H9 (cell line): ENCODE measurements around the gene PHACTR1. TPM values are rescaled to one million over a fixed set of nuclear protein-coding genes. Genes with fewer than 3 reads are reported as not detected.

Experiments
- DNase-seq: peaks from one replicate; pipeline ENCODE4 v3.0.0-alpha.2; 2017
- H2AFZ ChIP-seq: one replicate; pipeline ENCODE4 v1.6.1; 2013; ENCODE audit warnings: mild to moderate bottlenecking, low read length, control low read depth, moderate library complexity
- H2AK5ac ChIP-seq: 2 replicates; pipeline ENCODE4 v1.6.1; 2013; ENCODE audit warnings: low read length, control low read depth, mixed read lengths; ENCODE audit not compliant: insufficient read length
- H2BK120ac ChIP-seq: one replicate; pipeline ENCODE4 v1.6.1; 2013; ENCODE audit warnings: low read depth, mild to moderate bottlenecking, low read length, control low read depth, inconsistent platforms; ENCODE audit not compliant: poor library complexity, severe bottlenecking
- H2BK12ac ChIP-seq: 2 replicates; pipeline ENCODE4 v1.6.1; 2013; ENCODE audit warnings: low read length, control low read depth, mixed read lengths, low read depth; ENCODE audit not compliant: insufficient read length
- H2BK15ac ChIP-seq: 2 replicates; pipeline ENCODE4 v1.6.1; 2013; ENCODE audit warnings: low read depth, low read length, control low read depth
- H2BK20ac ChIP-seq: one replicate; pipeline ENCODE4 v1.6.1; 2013; ENCODE audit warnings: low read depth, mild to moderate bottlenecking, low read length, control low read depth, inconsistent platforms; ENCODE audit not compliant: poor library complexity, severe bottlenecking
- H2BK5ac ChIP-seq: 2 replicates; pipeline ENCODE4 v1.6.1; 2013; ENCODE audit warnings: low read length, control low read depth, mixed read lengths; ENCODE audit not compliant: insufficient read length
- H3K14ac ChIP-seq: 2 replicates; pipeline ENCODE4 v1.6.1; 2013; ENCODE audit warnings: low read length, control low read depth; ENCODE audit not compliant: insufficient read depth
- H3K18ac ChIP-seq: 2 replicates; pipeline ENCODE4 v1.6.1; 2013; ENCODE audit warnings: low read depth, mild to moderate bottlenecking, mixed read lengths, low read length, control low read depth; ENCODE audit not compliant: insufficient read length
- H3K23ac ChIP-seq: 2 replicates; pipeline ENCODE4 v1.6.1; 2013; ENCODE audit warnings: low read length, control low read depth, mixed read lengths, low read depth; ENCODE audit not compliant: insufficient read length
- H3K23me2 ChIP-seq: 2 replicates; pipeline ENCODE4 v1.6.1; 2013; ENCODE audit warnings: low read depth, mild to moderate bottlenecking, mixed read lengths, low read length, control low read depth; ENCODE audit not compliant: insufficient read length, poor library complexity, severe bottlenecking
- H3K27ac ChIP-seq: 2 replicates; pipeline ENCODE4 v1.5.1; 2013; ENCODE audit warnings: low read length, control low read depth, mixed read lengths, low read depth; ENCODE audit not compliant: insufficient read length
- H3K27me3 ChIP-seq: 2 replicates; pipeline ENCODE4 v1.6.1; 2013; ENCODE audit warnings: low read length, control low read depth, inconsistent platforms; ENCODE audit not compliant: insufficient read depth
- H3K4ac ChIP-seq: 2 replicates; pipeline ENCODE4 v1.6.1; 2013; ENCODE audit warnings: low read depth, mild to moderate bottlenecking, control low read depth, inconsistent platforms, low read length, moderate library complexity
- H3K4me1 ChIP-seq: 2 replicates; pipeline ENCODE4 v1.6.1; 2013; ENCODE audit warnings: low read length, control low read depth, inconsistent platforms; ENCODE audit not compliant: insufficient read depth
- H3K4me2 ChIP-seq: 2 replicates; pipeline ENCODE4 v1.6.1; 2013; ENCODE audit warnings: low read length, control low read depth, mixed read lengths; ENCODE audit not compliant: insufficient read length, insufficient read depth
- H3K56ac ChIP-seq: 2 replicates; pipeline ENCODE4 v1.6.1; 2013; ENCODE audit warnings: low read depth, mild to moderate bottlenecking, mixed read lengths, low read length, control low read depth; ENCODE audit not compliant: insufficient read length
- H3K79me1 ChIP-seq: 2 replicates; pipeline ENCODE4 v1.6.1; 2013; ENCODE audit warnings: low read depth, mild to moderate bottlenecking, moderate library complexity, low read length, control low read depth, inconsistent platforms; ENCODE audit not compliant: insufficient read depth, poor library complexity, severe bottlenecking
- H3K79me2 ChIP-seq: 2 replicates; pipeline ENCODE4 v1.6.1; 2013; ENCODE audit warnings: low read length, control low read depth, inconsistent platforms; ENCODE audit not compliant: insufficient read depth
- H3K9ac ChIP-seq: 2 replicates; pipeline ENCODE4 v1.6.1; 2013; ENCODE audit warnings: low read length, control low read depth, mixed read lengths; ENCODE audit not compliant: insufficient read length; ENCODE audit errors: extremely low read depth
- H3K9me3 ChIP-seq: one replicate; pipeline ENCODE4 v1.6.1; 2013; ENCODE audit warnings: low read depth, low read length, inconsistent platforms; ENCODE audit not compliant: control insufficient read depth
- H3T11ph ChIP-seq: one replicate; pipeline ENCODE4 v1.6.1; 2013; ENCODE audit warnings: mild to moderate bottlenecking, low read length, control low read depth, inconsistent platforms
- H4K20me1 ChIP-seq: one replicate; pipeline ENCODE4 v1.6.1; 2013; ENCODE audit not compliant: control insufficient read depth, insufficient read length, insufficient read depth
- H4K5ac ChIP-seq: 2 replicates; pipeline ENCODE4 v1.6.1; 2013; ENCODE audit warnings: low read depth, mild to moderate bottlenecking, mixed read lengths, low read length, control low read depth; ENCODE audit not compliant: insufficient read length
- H4K8ac ChIP-seq: replicated peaks from 2 replicates; pipeline ENCODE4 v1.6.1; 2013; ENCODE audit warnings: low read length, control low read depth, mixed read lengths, low read depth; ENCODE audit not compliant: insufficient read length
- H4K91ac ChIP-seq: 2 replicates; pipeline ENCODE4 v1.6.1; 2013; ENCODE audit warnings: low read depth, mild to moderate bottlenecking, moderate library complexity, mixed read lengths, low read length, control low read depth; ENCODE audit not compliant: insufficient read length
- H3K27ac Mint-ChIP-seq, 3 experiments: 2 replicates in 2 of 3; 3 replicates in 1 of 3; pipeline ENCODE4 v1.8.0; 2020 to 2021; ENCODE audit warnings: mixed read lengths in 3 of 3, mild to moderate bottlenecking in 1 of 3, moderate library complexity in 1 of 3
- H3K27me3 Mint-ChIP-seq: 2 replicates; pipeline ENCODE4 v1.8.0; 2021; ENCODE audit warnings: low read depth, mild to moderate bottlenecking, moderate library complexity, mixed read lengths
- H3K36me3 Mint-ChIP-seq, 3 experiments: 2 replicates in 2 of 3; 3 replicates in 1 of 3; pipeline ENCODE4 v1.8.0; 2020 to 2021; ENCODE audit warnings: low read depth in 3 of 3, mixed read lengths in 3 of 3; ENCODE audit not compliant: insufficient read depth in 1 of 3
- H3K4me1 Mint-ChIP-seq, 2 experiments: 2 replicates each; pipeline ENCODE4 v1.8.0; 2020; ENCODE audit warnings: mixed read lengths in 2 of 2
- H3K4me3 Mint-ChIP-seq, 2 experiments: 2 replicates in 1 of 2; 3 replicates in 1 of 2; pipeline ENCODE4 v1.8.0; 2020 to 2021; ENCODE audit warnings: mild to moderate bottlenecking in 2 of 2, mixed read lengths in 2 of 2, moderate library complexity in 1 of 2
- H3K9me3 Mint-ChIP-seq, 2 experiments: 2 replicates in 1 of 2; 3 replicates in 1 of 2; pipeline ENCODE4 v1.8.0; 2020; ENCODE audit warnings: mild to moderate bottlenecking in 2 of 2, mixed read lengths in 2 of 2, moderate library complexity in 1 of 2
- CTCF ChIP-seq: fragments of 200-600 bp; sonication (generic); conservative IDR thresholded peaks from 3 replicates; pipeline ENCODE4 v1.8.0; 2021; ENCODE audit warnings: antibody characterized with exemption, mild to moderate bottlenecking
- WGBS: extraction: QIAGEN DNeasy Blood & Tissue Kit; methylation state at CpG from one replicate; pipeline ENCODE4 v1.1.7; 2013; ENCODE audit warnings: missing lambda C conversion rate, low lambda C conversion rate, mixed read lengths; ENCODE audit not compliant: insufficient read length; ENCODE audit errors: extremely low coverage; 5-methylcytosine and 5-hydroxymethylcytosine counted together
- total RNA-seq: library from RNA; stranded (reverse); gene quantifications from 2 replicates; pipeline ENCODE4 v1.2.1, GENCODE V29; 2021

The PHACTR1 gene
- total RNA-seq, 1 experiment from 2014 or later, result 15.9 TPM

- no CpG with 5 or more reads among the region's 4 CpGs for WGBS
- Histone ChIP-seq H3K9ac (no peak overlapping the region), H2BK12ac (no peak overlapping the region), H3K23me2 (no peaks in the 10 kb centered on the region), H2BK120ac (no peak overlapping the region), H2BK20ac (no peak overlapping the region), H3K79me1 (no peaks in the 10 kb centered on the region), H3K27ac (no peak overlapping the region), H3K4me2 (no peak overlapping the region), H3K9me3 (no peaks in the 10 kb centered on the region), H2AK5ac (no peak overlapping the region), H3K27me3 (no peaks in the 10 kb centered on the region), H4K5ac (no peak overlapping the region), H3K79me2 (no peaks in the 10 kb centered on the region), H2BK15ac (no peak overlapping the region), H2AFZ (no peak overlapping the region), H3K56ac (no peak overlapping the region), H3K4ac (no peak overlapping the region), H3K14ac (no peak overlapping the region), H2BK5ac (no peak overlapping the region), H3K4me1 (no peaks in the 10 kb centered on the region), H4K8ac (no peak overlapping the region), H4K91ac (no peak overlapping the region), H3K18ac (no peak overlapping the region), H4K20me1 (peaks cover 3% of the 10 kb centered on the region), H3K23ac (no peak overlapping the region), H3T11ph (no peak overlapping the region)
- Mint-ChIP-seq H3K27me3 (no peaks in the 10 kb centered on the region), H3K27ac (no peak overlapping the region), H3K4me1 (peaks cover 5 to 13% of the 10 kb centered on the region in 2 experiments), H3K9me3 (no peaks in the 10 kb centered on the region), H3K36me3 (peaks cover 0 to 8% (median under 1%) of the 10 kb centered on the region in 3 experiments; a peak in 4 of 7 replicates), H3K4me3 (no peak overlapping the region)
- no peak for DNase-seq
- TF ChIP-seq CTCF, result no peak
Observed at GRCh38 chr6:13280254-13280653, 563.7 kb downstream of the PHACTR1 start.
